Superior temporal gyrus (tissue), 1 donor: ENCODE results near the gene WDR3.
"Not testable (repeated sequence)": the region's sequence is repeated elsewhere in the genome, so short reads cannot be mapped to it uniquely, and the experiment has no call there.

Source experiments
- DNase-seq: peaks from one replicate; pipeline ENCODE4 v3.0.0-alpha.2; 2016; ENCODE audit errors: extremely low spot score

The WDR3 gene

DNA sequence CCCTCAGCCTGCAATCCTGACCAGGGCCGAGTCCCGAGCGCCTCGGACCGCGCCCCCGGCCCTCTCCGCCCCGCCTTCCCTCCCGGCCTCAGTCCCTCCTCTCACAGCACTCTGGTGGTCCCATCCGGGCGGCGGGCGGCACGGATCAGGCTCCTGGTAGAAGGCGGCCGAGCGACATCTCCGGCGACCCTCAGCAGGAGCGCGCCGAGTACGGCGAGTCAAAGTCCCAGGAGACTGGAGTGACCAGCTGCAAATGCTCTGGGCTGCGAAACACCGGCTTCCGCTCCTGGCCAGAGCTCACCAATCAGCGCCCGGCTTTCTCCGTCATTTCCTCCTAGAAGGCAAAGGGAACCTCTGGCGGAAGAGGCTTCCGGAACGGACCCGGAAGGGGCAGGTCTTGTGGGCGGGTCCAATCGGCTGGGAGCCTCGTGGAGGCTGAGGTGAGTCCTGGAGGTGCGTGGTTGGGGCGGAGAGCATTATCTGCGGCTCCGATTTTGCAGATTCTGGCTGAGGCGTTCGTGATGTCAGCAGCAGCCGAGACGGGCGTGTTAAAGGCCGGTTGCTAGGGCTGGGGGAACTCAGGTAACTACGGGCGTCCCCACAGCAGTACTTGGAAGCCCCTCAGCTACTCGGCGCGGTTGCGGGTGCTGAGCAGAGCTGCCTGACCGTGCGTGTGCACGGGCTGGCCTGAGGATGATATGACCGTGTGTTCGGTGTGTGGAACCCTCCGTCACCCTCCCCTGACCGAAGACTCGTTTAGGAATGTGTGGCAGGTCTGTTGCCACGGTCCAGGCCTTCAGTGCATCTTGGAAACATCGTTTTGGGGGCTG lies at the start of gene WDR3, which contains the start of gene GDAP2:
WDR3 (plus strand) TSS at position 397 of the 830 bp plus-strand sequence. CDS start 3,581 bp downstream, outside the sequence.
GDAP2 (minus strand) TSS at position 279 of the 830 bp plus-strand sequence. CDS start 9,264 bp downstream, outside the sequence.
- DNase-seq, result peak; percentile 99

DNA sequence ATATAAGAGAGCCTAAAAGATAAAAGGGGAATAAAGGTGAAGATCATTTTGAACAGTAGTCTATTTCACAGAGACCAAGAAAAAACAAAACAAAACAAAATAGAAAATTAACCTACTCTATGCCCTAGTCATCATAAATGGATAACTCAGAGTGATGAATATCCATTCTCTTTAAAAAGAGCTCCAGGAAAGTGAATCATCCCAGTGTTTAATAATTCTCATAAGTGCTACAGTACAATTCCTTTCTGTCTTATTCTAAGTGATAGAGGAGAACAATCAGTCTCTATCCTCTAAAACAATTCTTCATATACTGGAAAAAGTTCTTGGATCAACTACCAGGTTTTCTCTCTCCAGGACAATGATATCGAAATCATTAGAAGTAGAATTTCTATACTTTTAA lies 45.9 kb upstream of the WDR3 start:
- DNase-seq, result no peak

DNA sequence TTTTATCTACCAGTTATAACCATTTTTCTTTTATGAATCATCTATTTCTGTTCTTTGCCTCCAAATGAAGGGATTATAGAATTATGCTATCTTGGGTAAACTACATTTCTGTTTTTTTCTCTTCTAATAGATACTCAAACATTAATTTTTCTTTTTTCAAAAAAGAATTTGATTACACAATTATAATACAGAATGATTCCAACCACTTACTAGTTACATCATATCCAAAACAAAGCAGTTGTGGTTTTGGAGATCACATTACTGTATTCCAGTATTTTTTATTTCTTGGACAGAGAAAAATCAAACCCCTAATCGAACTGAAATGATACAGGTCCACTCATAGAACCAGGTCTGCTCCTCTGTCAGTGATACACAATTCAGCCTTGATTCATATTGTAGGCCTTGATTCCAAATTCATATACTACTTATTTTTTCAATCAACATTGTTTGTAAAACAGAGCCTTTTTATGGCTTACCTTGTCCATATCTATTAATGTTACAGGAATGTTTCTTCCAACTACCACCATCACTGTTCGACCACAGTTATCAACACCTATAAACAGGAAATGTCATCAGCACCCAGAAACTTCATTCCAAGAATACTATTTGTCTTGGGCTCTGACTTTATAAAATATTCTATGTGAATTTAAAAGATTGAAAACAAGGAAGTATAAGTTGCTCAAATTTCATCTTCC lies 43.3 kb upstream of the WDR3 start:
- no peak for DNase-seq

DNA sequence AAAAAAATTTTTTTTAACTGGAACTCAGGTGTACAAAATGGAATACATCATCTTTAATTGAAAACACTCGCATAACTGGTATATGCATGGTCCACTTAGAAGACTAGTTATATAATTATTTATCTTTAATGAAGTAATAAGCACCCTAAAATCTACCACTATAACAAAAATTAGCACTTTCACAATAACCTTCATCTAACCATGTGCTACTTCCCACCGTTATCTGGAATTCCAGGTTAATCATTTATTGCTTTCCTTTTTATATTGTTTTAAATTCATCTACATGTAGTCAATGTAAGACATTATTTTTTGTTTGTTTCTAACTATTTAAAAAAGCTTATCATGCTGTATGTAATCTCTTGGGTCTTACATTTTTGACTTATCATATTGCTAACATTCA lies 39.1 kb upstream of the WDR3 start:
- DNase-seq, result no peak

DNA sequence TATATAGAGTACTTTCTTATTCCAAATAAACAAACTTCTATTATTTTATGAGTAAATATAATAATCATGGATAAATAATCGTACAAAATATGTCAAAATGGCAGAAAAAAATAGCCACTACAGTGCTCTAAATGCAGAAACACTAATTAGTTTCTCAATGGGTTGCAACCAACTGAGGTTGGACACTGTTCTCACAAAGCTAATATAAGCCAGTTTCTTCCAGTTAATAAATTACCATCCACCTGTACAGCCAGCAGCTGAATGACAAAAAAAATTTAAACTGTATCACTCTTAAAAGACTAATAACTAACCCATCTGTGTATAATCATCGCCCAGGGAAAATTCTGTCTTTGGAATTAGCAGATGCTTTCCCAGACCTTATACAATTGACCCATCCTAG lies 37.0 kb upstream of the WDR3 start:
- DNase-seq, result no peak

DNA sequence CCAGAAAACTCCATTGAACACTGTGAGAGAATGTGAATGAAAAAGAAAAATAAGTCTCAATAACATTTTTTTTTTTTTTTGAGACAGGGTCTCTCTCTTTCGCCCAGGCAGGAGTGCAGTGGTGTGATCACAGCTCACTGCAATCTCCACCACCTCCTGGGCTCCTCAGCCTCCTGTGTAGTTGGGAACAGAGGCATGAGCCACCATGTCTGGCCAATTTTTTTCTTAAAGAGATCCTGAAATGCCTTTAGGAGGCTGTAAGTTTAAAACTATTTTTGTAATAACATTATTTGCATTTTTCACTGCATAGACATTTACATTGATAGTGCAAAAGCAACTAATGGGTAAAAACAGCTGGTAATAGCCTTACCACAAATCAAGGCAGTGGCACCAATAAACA lies 35.5 kb upstream of the WDR3 start:
- no peak for DNase-seq

DNA sequence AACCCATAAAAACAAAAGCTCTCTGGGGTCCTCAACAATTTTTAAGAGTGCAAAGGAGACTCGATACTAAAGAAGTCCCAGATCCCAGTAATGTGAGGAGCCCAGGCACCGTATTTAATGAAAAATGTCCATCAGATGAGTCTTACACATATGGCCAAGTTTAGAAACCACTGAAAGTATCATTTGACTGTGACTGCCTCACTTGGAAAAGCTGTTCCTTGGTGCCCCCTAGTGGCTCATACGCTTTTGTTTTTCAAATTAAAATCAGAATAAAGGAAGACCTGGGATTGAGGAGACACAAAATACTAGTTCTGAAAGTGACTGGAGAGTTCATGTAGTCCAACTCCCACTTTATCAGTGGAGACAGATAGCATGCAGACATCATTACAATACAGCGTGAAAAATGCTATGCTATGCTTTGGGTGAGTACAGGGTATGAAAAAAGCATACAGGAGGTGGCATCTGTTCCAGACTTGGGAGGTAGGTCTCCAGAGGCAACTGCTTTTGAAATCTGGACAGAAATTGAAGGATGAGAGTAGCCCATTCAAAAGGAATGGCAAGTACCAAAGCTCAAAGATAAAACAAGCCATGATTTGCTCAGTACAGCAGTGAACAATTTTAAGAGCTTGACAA lies 33.9 kb upstream of the WDR3 start:
- peak; percentile 87 for DNase-seq

DNA sequence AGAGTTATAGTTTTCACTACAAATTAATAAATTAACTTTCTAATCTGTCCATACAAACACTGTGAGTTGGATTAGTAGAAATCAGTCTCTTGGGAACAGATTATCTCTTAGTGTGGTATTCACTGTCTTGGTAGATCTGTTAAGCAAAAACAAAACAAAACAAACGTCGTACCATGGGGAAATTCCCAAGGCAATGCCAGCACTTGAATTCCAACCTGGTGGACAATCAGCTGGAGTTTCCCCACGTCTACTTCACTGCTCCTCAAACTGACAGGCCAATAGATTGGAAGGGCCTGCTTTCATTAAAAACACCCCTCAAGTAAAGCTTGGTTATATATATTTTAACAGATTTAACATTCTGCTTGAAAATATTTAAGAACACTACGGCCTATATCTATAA lies 32.0 kb upstream of the WDR3 start:
- no peak for DNase-seq

DNA sequence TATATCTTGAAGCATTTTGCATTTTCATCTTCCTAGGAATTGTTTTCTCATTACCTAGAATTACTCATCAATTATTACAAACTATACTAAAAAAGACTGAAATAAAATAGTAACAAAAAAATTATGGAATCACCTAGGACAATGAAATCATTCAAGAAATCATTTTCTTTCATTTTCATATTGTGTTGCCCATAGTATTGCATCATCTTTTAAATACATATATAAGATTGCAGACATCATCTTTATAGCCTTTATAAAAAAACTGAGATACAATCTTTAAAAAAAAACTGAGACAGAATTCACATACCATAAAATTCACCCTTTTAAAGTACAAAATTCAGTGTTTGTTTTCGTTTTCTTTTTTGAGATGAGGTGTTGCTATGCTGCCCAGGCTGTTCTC lies 29.7 kb upstream of the WDR3 start:
- DNase-seq, result no peak

DNA sequence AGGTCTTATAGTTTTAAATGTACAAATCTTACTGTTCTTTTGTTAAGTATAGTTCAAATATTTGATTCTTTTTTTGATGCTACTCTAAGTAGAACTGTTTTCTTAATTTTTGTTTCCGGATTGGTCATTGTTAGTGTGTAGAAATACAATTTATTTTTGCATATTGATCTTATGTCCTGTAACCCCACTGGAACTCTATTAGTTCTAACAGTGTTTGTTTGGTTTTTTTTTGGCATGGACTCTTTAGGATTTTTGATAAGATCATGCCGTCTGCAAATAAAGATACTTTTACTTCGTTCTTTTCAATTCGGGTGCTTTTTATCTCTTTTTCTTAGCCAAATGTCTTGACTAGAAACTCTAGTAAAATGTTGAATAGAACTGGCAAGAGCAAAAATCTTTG lies 26.6 kb upstream of the WDR3 start:
- DNase-seq, result no peak

DNA sequence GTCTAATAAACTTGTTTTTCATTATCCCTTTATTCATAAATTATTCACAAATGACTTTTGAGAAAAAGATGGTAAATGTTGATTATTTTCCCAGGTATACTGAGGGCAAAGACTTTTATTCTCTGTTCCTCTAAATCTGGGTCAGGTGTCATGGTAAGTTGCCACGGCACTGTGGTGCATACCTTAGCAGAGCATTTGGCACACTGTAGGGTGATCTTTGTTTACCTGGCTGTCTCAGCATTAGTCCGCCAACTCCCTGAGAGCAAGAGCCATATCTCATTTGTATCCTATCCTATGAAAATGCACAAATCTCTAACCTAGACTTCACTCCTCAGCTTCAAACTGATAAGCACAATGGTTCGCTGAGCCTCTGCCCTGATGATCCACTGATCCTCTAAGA lies 25.1 kb upstream of the WDR3 start:
- no peak for DNase-seq

DNA sequence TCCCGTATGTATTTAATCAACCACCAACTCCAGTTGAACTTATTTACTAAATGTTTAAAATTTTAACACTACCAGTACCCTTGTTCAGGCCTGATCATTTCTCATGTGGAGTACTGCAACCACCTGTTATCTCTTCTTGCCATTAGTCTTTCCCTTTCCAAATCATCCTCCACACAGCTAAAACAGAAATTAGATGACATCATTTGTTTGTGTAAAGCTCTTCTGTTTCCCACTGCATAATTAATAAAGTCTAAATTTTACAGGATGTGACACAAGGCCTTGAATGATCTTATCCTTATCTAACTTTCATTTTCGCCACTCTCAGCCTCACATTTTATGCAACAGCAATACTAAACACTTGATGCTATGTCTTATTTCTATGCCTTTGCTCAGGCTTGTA lies 24.5 kb upstream of the WDR3 start:
- no peak for DNase-seq

DNA sequence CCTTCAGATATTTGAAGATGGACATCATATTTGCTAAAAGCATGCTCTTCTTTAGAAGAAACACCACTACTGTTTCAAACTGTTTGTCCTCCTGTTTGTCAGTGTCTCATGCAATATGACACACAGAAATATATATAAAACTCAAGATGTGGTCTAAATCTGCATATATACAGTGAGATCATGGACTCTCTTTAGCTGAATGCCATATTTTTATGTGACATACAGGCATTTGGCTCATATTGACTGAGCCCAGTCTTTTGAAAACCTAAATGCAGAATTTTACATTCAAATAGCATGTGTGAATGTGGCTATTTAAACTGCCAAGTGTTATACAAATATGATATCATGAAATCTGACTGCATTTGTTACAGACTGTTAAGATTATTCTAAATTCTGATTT lies 18.5 kb upstream of the WDR3 start:
- no peak for DNase-seq

DNA sequence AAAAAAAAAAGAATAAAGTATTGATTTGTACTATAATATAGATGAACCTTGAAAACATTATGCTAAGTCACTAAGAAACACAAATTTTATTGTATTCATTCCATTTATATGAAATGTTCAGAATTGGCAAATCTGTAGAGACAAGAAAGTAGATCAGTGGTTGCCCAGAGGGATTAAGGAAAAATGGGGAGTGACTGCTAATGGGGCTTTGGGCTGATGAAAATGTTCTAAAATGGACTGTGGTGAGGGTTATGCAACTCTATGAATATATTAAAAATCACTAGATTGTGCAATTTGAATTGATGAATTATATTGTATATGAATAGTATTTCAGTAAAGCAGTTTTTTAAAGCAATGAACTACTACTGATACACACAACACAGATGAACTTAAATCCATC lies 10.2 kb upstream of the WDR3 start:
- DNase-seq, result no peak

DNA sequence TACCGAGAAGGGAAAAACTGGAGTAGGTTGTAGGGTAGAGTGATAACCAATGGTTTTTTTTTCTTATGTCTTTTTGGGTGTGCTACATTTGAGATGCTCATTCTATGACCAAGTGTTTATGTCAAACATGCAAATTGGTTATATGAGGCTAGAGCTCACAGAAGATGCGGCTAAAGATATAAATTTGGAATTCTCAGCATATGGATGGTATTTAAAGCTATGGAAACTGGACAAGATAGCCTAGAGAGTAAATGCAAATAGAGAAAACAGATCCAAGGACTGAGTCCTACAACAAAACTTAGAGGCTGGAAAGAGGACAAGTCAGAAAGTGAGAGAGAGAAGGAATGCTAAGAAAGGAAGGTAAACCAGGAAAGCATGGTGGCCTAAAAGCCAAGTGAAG lies 7.5 kb upstream of the WDR3 start:
- DNase-seq, result peak; percentile 18

DNA sequence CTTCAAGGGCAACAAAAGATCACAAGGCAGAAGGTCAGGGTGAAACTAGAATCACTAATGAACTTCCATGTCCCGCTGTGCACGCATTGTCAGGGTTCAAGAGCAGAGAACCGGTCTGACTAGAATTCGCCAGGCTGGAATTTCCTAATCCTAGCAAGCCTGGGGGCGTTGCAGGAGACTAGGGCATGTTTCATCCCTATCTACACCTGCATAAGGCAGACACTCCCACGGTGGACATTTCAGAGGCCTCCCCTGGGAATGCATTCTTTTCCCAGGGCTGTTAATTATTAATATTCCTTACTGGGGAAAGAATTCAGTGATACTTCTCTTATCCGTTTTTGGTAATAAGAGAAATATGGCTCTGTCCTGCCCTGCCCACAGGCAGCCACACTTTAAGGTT lies 6.8 kb upstream of the WDR3 start:
- DNase-seq, result not testable (repeated sequence)

DNA sequence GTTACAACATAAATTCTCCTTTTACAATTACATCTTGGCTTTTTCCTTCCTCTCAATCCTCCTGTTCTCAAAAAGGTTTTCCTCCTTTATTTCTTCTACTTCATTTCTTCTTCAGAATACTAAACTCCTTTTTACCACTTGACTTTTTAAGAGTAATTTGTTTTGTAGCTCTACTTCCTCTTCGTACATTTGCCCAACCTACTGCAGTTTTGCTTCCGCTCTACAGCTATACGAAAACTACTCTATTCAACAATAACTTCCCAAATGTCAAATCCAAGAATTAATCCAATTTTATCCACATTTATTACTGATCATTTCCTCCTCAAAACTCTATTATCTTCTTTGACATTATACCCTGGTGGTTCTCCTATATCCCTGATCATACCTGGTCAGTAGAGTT lies 3.6 kb upstream of the WDR3 start:
- no peak for DNase-seq

DNA sequence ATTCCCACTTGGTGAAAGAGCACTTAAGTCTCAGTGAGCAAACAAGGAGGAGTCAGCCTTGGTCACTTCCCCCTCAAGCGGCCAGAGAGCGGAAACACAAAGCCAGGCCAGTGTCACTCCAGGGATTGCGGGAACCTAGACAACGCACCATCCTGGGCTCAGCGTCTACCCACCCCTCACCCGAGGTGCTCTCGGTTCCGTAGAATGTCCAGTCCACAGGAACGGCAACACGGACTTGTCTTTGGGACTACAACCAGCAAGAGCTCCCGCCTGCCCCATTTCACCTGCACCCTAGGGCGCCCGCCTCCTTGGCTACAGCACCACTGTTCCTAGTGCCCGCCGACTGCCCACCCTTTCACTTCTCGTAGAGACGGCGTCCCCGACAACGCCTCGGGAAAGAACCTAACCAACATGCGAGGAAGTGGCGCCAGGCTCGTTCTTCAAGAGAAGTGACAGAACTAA lies 627 bp upstream of the WDR3 start:
- peak; percentile 32 for DNase-seq

DNA sequence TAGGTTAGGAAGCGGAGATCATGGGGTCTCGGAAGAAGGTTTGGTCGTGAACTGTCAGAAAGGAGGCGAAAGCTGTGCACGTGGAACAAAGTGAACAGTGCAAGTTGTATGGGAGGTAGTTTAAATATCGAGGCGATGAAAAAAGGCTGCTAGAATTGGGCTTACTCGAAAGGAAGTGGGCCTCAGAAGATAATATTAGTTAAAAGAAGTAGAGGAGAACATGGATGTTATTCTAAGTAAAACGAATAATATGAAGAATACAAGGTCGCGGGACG lies 571 bp downstream of the WDR3 start:
- no peak for DNase-seq

DNA sequence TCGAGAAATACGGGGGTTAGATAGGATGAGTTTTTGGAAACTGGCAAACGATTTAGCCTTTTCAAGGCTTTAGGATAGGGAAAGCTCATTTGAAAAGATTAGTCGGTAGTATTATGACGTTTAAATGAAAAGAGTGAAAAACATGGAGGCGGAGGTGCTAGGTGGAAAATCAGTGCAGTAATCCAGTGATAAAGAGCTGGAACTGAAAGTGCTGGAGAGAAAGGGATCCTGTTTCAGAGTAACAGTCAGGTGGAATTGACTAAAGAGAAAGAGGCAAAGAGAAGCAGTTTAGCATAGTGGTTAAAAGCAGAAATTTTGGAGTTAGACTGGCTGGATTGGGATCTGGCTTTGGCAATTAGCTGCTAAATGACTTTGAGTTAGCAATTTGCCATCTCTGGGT lies 945 bp downstream of the WDR3 start:
- DNase-seq, result peak; percentile 20

DNA sequence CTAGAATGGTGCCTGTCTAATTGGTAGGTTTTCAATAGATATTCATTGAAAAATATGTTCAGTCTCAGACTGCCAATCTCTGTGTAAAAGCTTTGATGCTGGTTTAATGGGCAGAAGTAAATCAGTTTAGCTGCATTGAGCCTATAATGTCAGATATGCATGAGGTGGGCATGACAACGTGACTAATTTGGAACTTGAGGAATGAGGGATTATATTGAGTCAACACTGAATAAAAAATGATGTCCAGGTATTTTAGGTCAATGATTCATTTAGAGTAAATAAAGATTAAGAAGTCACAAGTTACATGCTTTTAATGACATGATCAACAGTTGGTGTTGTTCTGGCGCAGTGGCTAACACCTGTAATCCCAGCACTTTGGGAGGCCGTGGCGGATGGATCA lies 3.0 kb downstream of the WDR3 start:
- DNase-seq, result no peak

DNA sequence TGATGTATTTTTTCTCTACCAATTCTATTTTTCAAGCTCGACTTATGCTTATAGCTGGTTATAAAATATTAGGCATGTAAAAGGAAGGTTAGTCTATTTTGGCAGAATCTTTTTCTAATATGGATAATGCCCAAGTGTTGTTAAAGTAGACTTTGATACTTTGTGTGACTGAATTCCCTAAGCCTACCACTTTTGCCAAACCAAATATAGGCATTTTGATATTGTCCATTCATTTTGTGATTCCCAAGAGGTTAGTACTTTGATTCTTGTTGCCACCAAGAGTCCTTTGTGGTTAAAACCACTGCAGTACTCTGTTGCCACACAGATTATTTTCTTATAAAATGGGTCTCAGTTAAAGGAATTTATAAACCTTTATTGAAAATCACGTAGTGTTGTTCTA lies 4.2 kb downstream of the WDR3 start:
- DNase-seq, result no peak

DNA sequence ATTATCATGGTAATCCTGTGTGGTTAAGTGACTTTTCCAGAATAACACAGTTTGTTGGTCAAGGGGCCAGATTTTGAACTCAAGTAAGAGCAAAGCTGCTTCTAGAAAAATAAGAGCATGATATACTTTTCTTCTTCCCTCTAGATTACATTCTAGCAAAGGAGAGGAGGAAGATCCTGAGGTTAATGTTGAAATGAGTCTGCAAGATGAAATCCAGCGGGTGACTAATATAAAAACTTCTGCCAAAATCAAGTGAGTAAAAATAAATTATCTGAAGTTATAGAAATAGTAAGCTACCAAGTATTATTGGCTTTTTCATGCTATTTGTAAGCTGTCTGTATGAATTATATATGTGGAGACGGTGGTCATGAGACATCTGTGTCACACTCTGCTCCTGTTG lies 12.8 kb downstream of the WDR3 start:
- no peak for DNase-seq
